IPS-18a (cell line): ENCODE data around the gene ELOVL6.

Source experiments
- H3K27ac ChIP-seq: one replicate; pipeline ENCODE4 v1.5.1; 2013; ENCODE audit warnings: low read length
- H3K27me3 ChIP-seq: one replicate; pipeline ENCODE4 v1.6.1; 2013; ENCODE audit warnings: mild to moderate bottlenecking, low read length; ENCODE audit not compliant: control insufficient read depth, insufficient read depth
- H3K36me3 ChIP-seq: one replicate; pipeline ENCODE4 v1.6.1; 2013; ENCODE audit warnings: low read depth, low read length; ENCODE audit not compliant: control insufficient read depth
- H3K4me1 ChIP-seq: one replicate; pipeline ENCODE4 v1.6.1; 2013; ENCODE audit warnings: low read depth, low read length; ENCODE audit not compliant: control insufficient read depth
- H3K4me3 ChIP-seq: one replicate; pipeline ENCODE4 v1.5.1; 2013; ENCODE audit warnings: low read length
- H3K9ac ChIP-seq: one replicate; pipeline ENCODE4 v1.6.1; 2013; ENCODE audit warnings: mild to moderate bottlenecking, low read length, moderate library complexity
- H3K9me3 ChIP-seq: one replicate; pipeline ENCODE4 v1.6.1; 2013; ENCODE audit warnings: low read depth, low read length; ENCODE audit not compliant: control insufficient read depth

The ELOVL6 gene

GRCh38 chr4:110012917-110013316, 185.5 kb downstream of the ELOVL6 start:
- no peak overlapping the region for H3K27ac ChIP-seq
- no peaks in the 10 kb centered on the region for H3K4me1 ChIP-seq
- H3K9me3 ChIP-seq, result no peaks in the 10 kb centered on the region
- no peaks in the 10 kb centered on the region for H3K36me3 ChIP-seq
- H3K9ac ChIP-seq, result no peak overlapping the region
- H3K4me3 ChIP-seq, result no peak overlapping the region
- H3K27me3 ChIP-seq, result no peaks in the 10 kb centered on the region

GRCh38 chr4:110010797-110011196, 187.6 kb downstream of the ELOVL6 start:
- H3K27me3 ChIP-seq, result no peaks in the 10 kb centered on the region
- no peaks in the 10 kb centered on the region for H3K36me3 ChIP-seq
- H3K27ac ChIP-seq, result no peak overlapping the region
- H3K9ac ChIP-seq, result no peak overlapping the region
- H3K4me1 ChIP-seq, result no peaks in the 10 kb centered on the region
- no peak overlapping the region for H3K4me3 ChIP-seq
- no peaks in the 10 kb centered on the region for H3K9me3 ChIP-seq

GRCh38 chr4:110009550-110009949, 188.9 kb downstream of the ELOVL6 start:
- H3K9ac ChIP-seq, result no peak overlapping the region
- no peaks in the 10 kb centered on the region for H3K36me3 ChIP-seq
- no peak overlapping the region for H3K27ac ChIP-seq
- H3K4me3 ChIP-seq, result no peak overlapping the region
- H3K9me3 ChIP-seq, result no peaks in the 10 kb centered on the region
- H3K4me1 ChIP-seq, result no peaks in the 10 kb centered on the region
- H3K27me3 ChIP-seq, result no peaks in the 10 kb centered on the region

- H3K4me3 ChIP-seq, result no peak overlapping the region
- H3K9me3 ChIP-seq, result no peaks in the 10 kb centered on the region
- H3K36me3 ChIP-seq, result no peaks in the 10 kb centered on the region
- H3K27ac ChIP-seq, result no peak overlapping the region
- H3K9ac ChIP-seq, result no peak overlapping the region
- H3K27me3 ChIP-seq, result no peaks in the 10 kb centered on the region
- H3K4me1 ChIP-seq, result no peaks in the 10 kb centered on the region
Measured at GRCh38 chr4:110008540-110008939, 189.9 kb downstream of the ELOVL6 start.

- Histone ChIP-seq H3K4me1 (no peaks in the 10 kb centered on the region), H3K36me3 (no peaks in the 10 kb centered on the region), H3K9me3 (no peaks in the 10 kb centered on the region), H3K4me3 (no peak overlapping the region), H3K27ac (no peak overlapping the region), H3K9ac (no peak overlapping the region), H3K27me3 (no peaks in the 10 kb centered on the region)
Measured at GRCh38 chr4:110007217-110007616, 191.2 kb downstream of the ELOVL6 start.

- Histone ChIP-seq H3K27ac (no peak overlapping the region), H3K9ac (no peak overlapping the region)
Measured at GRCh38 chr4:110005461-110006056, 192.9 kb downstream of the ELOVL6 start.

GRCh38 chr4:110004556-110004955, 193.9 kb downstream of the ELOVL6 start:
- no peak overlapping the region for H3K27ac ChIP-seq
- no peak overlapping the region for H3K4me3 ChIP-seq
- no peak overlapping the region for H3K9ac ChIP-seq
- H3K27me3 ChIP-seq, result no peaks in the 10 kb centered on the region
- no peaks in the 10 kb centered on the region for H3K4me1 ChIP-seq
- no peaks in the 10 kb centered on the region for H3K36me3 ChIP-seq
- no peaks in the 10 kb centered on the region for H3K9me3 ChIP-seq

More at GRCh38 chr4:110005461-110006056, 192.9 kb downstream of the ELOVL6 start:
- no peaks in the 10 kb centered on the region for H3K36me3 ChIP-seq
- H3K27me3 ChIP-seq, result no peaks in the 10 kb centered on the region
- no peaks in the 10 kb centered on the region for H3K4me1 ChIP-seq
- no peaks in the 10 kb centered on the region for H3K9me3 ChIP-seq
- H3K4me3 ChIP-seq, result no peak overlapping the region

GRCh38 chr4:110003401-110004187, 194.8 kb downstream of the ELOVL6 start:
- Histone ChIP-seq H3K27ac (no peak overlapping the region), H3K4me3 (no peak overlapping the region), H3K4me1 (no peaks in the 10 kb centered on the region), H3K9me3 (no peaks in the 10 kb centered on the region), H3K36me3 (no peaks in the 10 kb centered on the region), H3K27me3 (no peaks in the 10 kb centered on the region), H3K9ac (no peak overlapping the region)

GRCh38 chr4:110002326-110002725, 196.1 kb downstream of the ELOVL6 start:
- Histone ChIP-seq H3K9ac (no peak overlapping the region), H3K9me3 (no peaks in the 10 kb centered on the region), H3K27me3 (no peaks in the 10 kb centered on the region), H3K4me1 (no peaks in the 10 kb centered on the region), H3K4me3 (no peak overlapping the region), H3K27ac (no peak overlapping the region), H3K36me3 (no peaks in the 10 kb centered on the region)

- H3K4me3 ChIP-seq, result no peak overlapping the region
- no peaks in the 10 kb centered on the region for H3K27me3 ChIP-seq
- no peak overlapping the region for H3K27ac ChIP-seq
- H3K9ac ChIP-seq, result no peak overlapping the region
- H3K4me1 ChIP-seq, result no peaks in the 10 kb centered on the region
- H3K36me3 ChIP-seq, result no peaks in the 10 kb centered on the region
- H3K9me3 ChIP-seq, result no peaks in the 10 kb centered on the region
Measured at GRCh38 chr4:109999585-109999912, 198.9 kb downstream of the ELOVL6 start.

- Histone ChIP-seq H3K9ac (no peak overlapping the region), H3K27me3 (no peaks in the 10 kb centered on the region), H3K27ac (no peak overlapping the region), H3K9me3 (no peaks in the 10 kb centered on the region), H3K36me3 (no peaks in the 10 kb centered on the region), H3K4me3 (no peak overlapping the region), H3K4me1 (no peaks in the 10 kb centered on the region)
Measured at GRCh38 chr4:109998867-109999584, 199.4 kb downstream of the ELOVL6 start.
